Panc1 (cell line): ENCODE results near the gene POLD1. TPM values are rescaled to one million over a fixed set of nuclear protein-coding genes. Genes with fewer than 3 reads are reported as not detected.

Experiments used
- ATAC-seq: fragments of 200-7000 bp; cut with Tn5 transposase; 2 replicates; pipeline ENCODE4 v1.9.1; 2020; ENCODE audit warnings: mild to moderate bottlenecking, moderate library complexity
- BruUV-seq: library from RNA; stranded (reverse); fragments of 400-500 nt; replicated peaks from 2 replicates; lab custom pipeline; 2021; lab: Mats Ljungman, UMichigan
- CTCF ChIA-PET: fragments of 300-600 bp; sonication (Branson Sonifier 250); formaldehyde crosslinking; loops from one replicate; lab custom pipeline; 2022; ENCODE audit warnings: antibody characterized with exemption; lab: Charles Lee
- POLR2A ChIA-PET: fragments of 300-600 bp; sonication (Branson Sonifier 250); formaldehyde crosslinking; loops from one replicate; lab custom pipeline; 2022; ENCODE audit warnings: antibody characterized with exemption; lab: Charles Lee
- DNase-seq: peaks from one replicate; pipeline ENCODE4 v3.0.0-alpha.2; 2010; ENCODE audit warnings: low read depth, low spot score
- H3K27ac ChIP-seq: 2 replicates; pipeline ENCODE4 v1.5.1; 2011; ENCODE audit warnings: mild to moderate bottlenecking, low read length, inconsistent platforms
- H3K27me3 ChIP-seq: fragments of 200-500 bp; sonication (Bioruptor generic); 2 replicates; pipeline ENCODE4 v1.6.0; 2014; ENCODE audit warnings: low read length, inconsistent platforms; ENCODE audit not compliant: control insufficient read depth, insufficient read depth
- H3K36me3 ChIP-seq: fragments of 200-500 bp; sonication (Bioruptor generic); 2 replicates; pipeline ENCODE4 v1.5.1; 2014; ENCODE audit warnings: inconsistent platforms, mild to moderate bottlenecking, low read length, moderate library complexity; ENCODE audit not compliant: control insufficient read depth, insufficient read depth
- H3K4me1 ChIP-seq: 2 replicates; pipeline ENCODE4 v1.5.1; 2011; ENCODE audit warnings: inconsistent platforms, mild to moderate bottlenecking, low read length, moderate library complexity; ENCODE audit not compliant: control insufficient read depth, insufficient read depth
- H3K4me3 ChIP-seq, 2 experiments: 2 replicates each; pipeline ENCODE4 v1.5.1; 2011 to 2012; ENCODE audit warnings: low read depth in 2 of 2, low read length in 2 of 2, mild to moderate bottlenecking in 2 of 2, inconsistent platforms in 1 of 2, moderate library complexity in 1 of 2
- H3K9me3 ChIP-seq: fragments of 200-500 bp; sonication (Bioruptor generic); 2 replicates; pipeline ENCODE4 v1.5.1; 2014; ENCODE audit warnings: low read depth, mild to moderate bottlenecking, inconsistent platforms, low read length, moderate library complexity; ENCODE audit not compliant: control insufficient read depth, insufficient read depth
- CTCF ChIP-seq: fragments of 450-650 bp; IDR thresholded peaks from 2 replicates; pipeline ENCODE4 v1.5.1; 2017; ENCODE audit warnings: mild to moderate bottlenecking
- POLR2AphosphoS5 ChIP-seq: IDR thresholded peaks from 2 replicates; pipeline ENCODE4 v1.6.1; 2012; ENCODE audit warnings: mild to moderate bottlenecking, low read depth, low read length, moderate library complexity
- REST ChIP-seq, 2 experiments: IDR thresholded peaks; 2 replicates each; pipeline ENCODE4 v1.6.1; 2011 to 2012; ENCODE audit warnings: low read depth in 2 of 2, control low read depth in 1 of 2, low read length in 1 of 2, mild to moderate bottlenecking in 1 of 2, moderate library complexity in 1 of 2; ENCODE audit not compliant: insufficient read depth in 1 of 2
- SIN3A ChIP-seq: IDR thresholded peaks from 2 replicates; pipeline ENCODE4 v1.6.1; 2012; ENCODE audit warnings: low read depth, mild to moderate bottlenecking, low read length, moderate library complexity, borderline replicate concordance; ENCODE audit not compliant: insufficient read depth
- TCF7L2 ChIP-seq: IDR thresholded peaks from 2 replicates; pipeline ENCODE4 v1.6.1; 2011; ENCODE audit warnings: mild to moderate bottlenecking, low read depth, low read length, inconsistent platforms
- in situ Hi-C: cut with HindIII; loops from 2 replicates; pipeline ENCODE4 v1.10.0; 2016; ENCODE audit warnings: low sequenced_read_pairs, low pct_unique_long_range_greater_than_20kb
- intact Hi-C: fragments of 100-400 bp; cut with micrococcal nuclease; formaldehyde crosslinking; loops from one replicate; pipeline ENCODE4 v1.10.0; 2022; ENCODE audit not compliant: unreplicated experiment
- total RNA-seq: library from RNA; stranded (reverse); gene quantifications from one replicate; pipeline ENCODE4 v1.2.1, GENCODE V29; 2021; ENCODE audit not compliant: unreplicated experiment

Gene POLD1
- total RNA-seq, 1 experiment from 2014 or later, result 71.7 TPM

DNA sequence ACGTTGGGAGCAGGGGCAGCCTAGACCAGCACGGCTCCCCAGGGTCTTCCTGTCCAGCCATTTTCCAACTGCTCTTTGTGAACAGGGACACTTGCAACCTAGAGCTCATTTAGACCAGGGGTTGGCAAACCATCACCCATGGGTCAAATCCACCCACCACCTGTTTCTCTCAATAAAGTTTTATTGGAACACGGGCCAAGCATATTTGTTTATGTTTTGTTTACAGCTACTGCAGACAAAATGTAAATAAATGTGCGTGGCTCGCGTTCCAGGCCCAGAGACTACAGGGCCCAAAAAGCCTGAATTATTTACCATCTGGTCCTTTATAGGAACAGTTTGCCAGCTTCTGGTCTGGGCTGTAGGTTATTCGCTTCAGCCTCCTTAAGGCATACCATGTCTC, 78.8 kb downstream of the POLD1 start:
- no peaks in the 10 kb centered on the region for H3K27me3 ChIP-seq
- H3K36me3 ChIP-seq, result no peaks in the 10 kb centered on the region
- H3K4me1 ChIP-seq, result no peaks in the 10 kb centered on the region; the same call in none of the 2 replicates
- ChIA-PET POLR2A (no interaction called here), CTCF (no interaction called here)
- H3K4me3 ChIP-seq, result no peak overlapping the region
- TF ChIP-seq CTCF (no peak), TCF7L2 (no peak)
- H3K27ac ChIP-seq, result no peak overlapping the region
- in situ Hi-C loops (no loop called here), intact Hi-C loops (no loop called here)
- no peaks in the 10 kb centered on the region for H3K9me3 ChIP-seq
- BruUV-seq, result no TSS peak
- DNase-seq (no peak), ATAC-seq (no peak)

- in situ Hi-C loops (no loop called here), intact Hi-C loops (no loop called here)
- ChIA-PET CTCF (no interaction called here), POLR2A (no interaction called here)
- H3K36me3 ChIP-seq, result no peaks in the 10 kb centered on the region
- no peaks in the 10 kb centered on the region for H3K9me3 ChIP-seq
- TF ChIP-seq CTCF (no peak), SIN3A (no peak), REST (IDR thresholded peaks at IDR 0.05; ENCODE audit: insufficient read depth in 1 of 2, low read depth in 2 of 2, low read length in 1 of 2) (no peak), TCF7L2 (no peak), POLR2AphosphoS5 (no peak)
- ATAC-seq (no peak), DNase-seq (no peak)
- no peak overlapping the region for H3K4me3 ChIP-seq
- BruUV-seq, result no TSS peak
- no peaks in the 10 kb centered on the region; the same call in none of the 2 replicates for H3K4me1 ChIP-seq
- H3K27me3 ChIP-seq, result no peaks in the 10 kb centered on the region
- no peak overlapping the region for H3K27ac ChIP-seq
Observed at GRCh38 chr19:50464348-50464747, 80.2 kb downstream of the POLD1 start.

DNA sequence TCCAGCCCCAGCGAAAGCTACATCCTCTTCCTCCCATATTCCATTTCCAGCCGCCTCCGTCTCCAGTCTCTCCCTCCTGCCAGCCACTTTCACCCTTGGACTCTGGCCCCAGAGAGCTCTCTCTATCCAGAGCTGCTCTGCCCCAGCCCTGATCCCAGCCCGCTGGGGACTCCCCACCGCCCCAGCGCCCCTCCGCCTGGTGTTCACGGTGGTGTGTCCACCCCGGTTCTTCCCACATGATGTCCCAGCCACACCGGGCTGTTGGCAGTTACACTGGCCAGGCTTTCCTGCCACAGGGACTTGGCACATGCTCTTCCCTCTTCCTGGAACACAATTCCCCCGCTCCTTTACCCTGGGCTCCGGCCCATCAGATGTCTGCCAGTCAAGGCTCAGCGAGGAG, 80.9 kb downstream of the POLD1 start:
- Histone ChIP-seq H3K27me3 (no peaks in the 10 kb centered on the region), H3K27ac (no peak overlapping the region), H3K4me3 (no peak overlapping the region), H3K9me3 (no peaks in the 10 kb centered on the region), H3K36me3 (no peaks in the 10 kb centered on the region), H3K4me1 (no peaks in the 10 kb centered on the region; the same call in none of the 2 replicates)
- in situ Hi-C loops, result no loop called here
- TF ChIP-seq REST (IDR thresholded peaks at IDR 0.05; ENCODE audit: insufficient read depth in 1 of 2, low read depth in 2 of 2, low read length in 1 of 2) (no peak), CTCF (no peak), TCF7L2 (no peak), SIN3A (no peak), POLR2AphosphoS5 (no peak)
- POLR2A ChIA-PET, result no interaction called here
- no TSS peak for BruUV-seq
- intact Hi-C loops, result no loop called here
- no peak for ATAC-seq
- DNase-seq, result no peak
- CTCF ChIA-PET, result no interaction called here
